HG03469 (cell line): ENCODE measurements around the gene PLSCR4.
"Not testable (repeated sequence)": the region's sequence is repeated elsewhere in the genome, so short reads cannot be mapped to it uniquely, and the experiment has no call there.

Experiments
- ATAC-seq: cut with Tn5 transposase; IDR thresholded peaks from one replicate; pipeline ENCODE4 v1.9.1; 2021; ENCODE audit warnings: mild to moderate bottlenecking, moderate library complexity, moderate number of reproducible peaks; ENCODE audit not compliant: unreplicated experiment

The PLSCR4 gene

DNA sequence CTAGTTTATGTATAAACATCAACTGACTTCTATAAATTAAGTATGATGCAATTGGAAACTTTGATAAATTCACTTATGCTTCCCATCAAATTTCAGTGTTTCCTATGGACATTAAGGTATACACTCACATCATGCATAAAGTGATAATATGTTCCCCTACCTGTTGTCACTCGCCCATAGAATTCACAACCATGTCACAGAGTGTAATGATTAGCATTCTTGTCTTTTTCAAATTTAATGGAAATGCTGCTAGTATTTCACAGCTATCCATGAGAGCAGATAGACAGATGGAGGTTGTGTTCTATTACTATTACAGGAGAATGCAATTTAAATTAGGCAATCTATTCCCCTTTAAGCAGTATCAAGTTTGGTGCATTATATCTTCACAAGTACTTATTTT, 984 bp downstream of the PLSCR4 start:
- ATAC-seq, result no peak

DNA sequence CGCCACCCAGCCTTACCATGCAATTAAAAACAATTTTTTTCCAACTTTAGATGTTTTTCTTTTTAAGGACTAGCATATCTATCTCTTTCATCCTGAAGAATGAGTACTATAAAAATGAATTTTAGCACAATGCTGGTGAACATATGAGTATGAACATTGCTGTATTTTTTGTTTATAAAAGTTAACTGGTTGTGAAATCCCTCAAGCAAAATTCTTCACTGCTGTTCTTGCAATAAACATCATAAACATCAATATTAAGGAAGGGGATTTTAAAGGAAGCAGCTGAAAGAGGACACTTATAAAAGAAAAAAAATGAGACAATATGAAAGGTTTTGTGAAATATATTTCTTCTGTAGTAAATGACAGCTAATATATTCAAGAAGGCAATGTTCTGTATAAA, 3.0 kb downstream of the PLSCR4 start:
- ATAC-seq, result no peak

DNA sequence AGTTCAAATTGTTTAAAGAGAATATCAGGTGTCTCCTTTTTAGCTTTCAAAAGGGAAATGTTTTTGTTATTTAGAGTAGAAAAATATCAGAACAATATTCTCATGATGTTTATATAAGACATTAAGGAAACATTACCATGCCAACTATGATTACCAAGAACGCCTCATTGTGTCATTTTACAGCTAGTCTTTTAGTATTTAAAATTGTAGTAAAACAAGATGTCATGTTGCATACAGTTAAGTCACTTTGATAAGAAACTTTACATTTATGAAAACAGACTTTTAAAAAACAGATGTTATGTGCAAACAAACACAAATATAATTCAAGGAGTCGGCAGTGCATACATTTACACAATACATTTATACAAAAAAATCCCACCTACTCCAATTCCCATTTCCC, 4.4 kb downstream of the PLSCR4 start:
- no peak for ATAC-seq

DNA sequence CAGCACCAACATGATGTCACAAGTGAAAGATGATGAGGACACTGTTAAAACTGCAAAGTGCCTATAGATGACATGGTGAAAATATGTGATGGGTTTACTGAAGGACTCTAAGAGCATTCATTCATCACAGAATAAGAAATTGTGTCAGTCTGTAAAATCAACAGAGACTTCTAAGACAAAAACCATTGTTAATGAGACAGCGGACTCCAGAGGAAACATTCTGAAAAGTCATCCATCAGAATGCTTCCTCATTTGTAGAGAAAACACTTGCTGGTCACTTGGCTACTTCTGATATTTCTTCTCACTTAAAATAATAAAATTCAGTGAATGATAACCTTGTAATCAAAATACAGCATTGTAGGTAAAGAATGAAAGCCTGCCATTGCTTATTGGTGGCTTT, 7.3 kb downstream of the PLSCR4 start:
- no peak for ATAC-seq

DNA sequence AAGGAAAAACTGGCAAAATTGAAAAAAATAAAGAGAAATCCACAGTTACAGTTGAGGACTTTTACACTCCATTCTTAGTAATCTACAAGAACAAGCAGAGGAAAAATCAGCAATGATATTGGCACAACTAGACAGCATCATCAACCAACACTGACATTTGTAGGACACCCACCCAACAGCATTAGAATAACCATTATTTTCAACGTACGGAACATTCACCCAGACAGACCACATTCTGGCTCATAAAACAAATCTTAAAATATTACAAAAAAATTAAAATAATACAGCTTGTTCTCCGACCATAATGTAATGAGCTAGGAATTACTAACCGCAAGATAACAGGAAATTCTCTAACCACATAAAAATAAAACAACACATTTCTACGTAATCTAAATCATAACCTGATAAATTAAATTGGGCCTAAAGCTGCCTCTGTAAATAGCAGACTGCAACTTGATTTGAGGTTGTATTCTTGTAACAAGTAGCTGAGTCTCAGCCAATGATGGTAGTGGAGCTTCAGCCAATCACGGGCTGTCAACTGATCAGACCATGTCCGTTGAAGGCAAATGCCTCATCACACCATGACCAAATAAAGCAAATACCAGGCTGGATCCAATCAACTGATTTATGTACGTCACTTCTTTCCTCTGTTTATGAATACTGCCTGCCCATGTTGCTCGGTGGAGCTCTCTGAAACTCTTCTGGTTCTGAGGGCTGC, 9.2 kb downstream of the PLSCR4 start:
- no peak for ATAC-seq

DNA sequence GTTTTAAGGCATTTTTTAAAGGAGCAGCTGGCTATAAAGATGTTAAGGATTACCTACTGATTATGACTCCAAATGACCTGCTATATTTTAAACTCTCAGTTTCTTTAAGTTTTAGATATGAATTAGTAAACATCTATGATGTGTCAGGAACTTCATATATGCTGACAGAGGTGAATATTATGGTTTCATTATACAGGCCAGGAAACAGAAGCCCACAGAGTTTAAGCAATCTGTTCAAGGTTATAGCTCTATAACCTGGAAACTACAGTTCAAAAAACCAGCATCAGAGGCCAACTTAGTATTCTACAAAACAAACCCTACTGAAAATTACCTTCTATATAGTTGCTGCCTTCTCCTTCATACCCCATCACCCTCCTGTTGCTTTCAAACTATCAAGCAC, 17.4 kb downstream of the PLSCR4 start:
- ATAC-seq, result no peak

DNA sequence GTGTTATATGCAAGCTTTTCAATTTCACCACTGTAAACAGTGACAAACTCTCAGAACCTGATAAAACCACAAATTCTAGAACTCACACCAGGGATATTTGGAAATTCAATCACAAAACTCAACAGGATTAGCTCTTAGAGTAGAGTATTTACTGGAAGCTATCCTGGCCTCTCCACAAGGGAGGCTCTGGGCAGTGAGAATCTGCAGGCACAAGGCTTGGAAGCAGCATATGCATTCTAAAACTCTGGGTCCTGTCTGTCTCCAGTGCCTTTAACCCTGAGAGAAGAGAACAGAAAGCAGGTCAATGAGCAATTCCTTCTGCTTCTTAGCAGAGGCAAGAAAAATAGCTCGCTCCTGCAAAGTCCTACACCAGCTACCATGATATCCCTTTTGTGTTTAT, 23.4 kb downstream of the PLSCR4 start:
- no peak for ATAC-seq

DNA sequence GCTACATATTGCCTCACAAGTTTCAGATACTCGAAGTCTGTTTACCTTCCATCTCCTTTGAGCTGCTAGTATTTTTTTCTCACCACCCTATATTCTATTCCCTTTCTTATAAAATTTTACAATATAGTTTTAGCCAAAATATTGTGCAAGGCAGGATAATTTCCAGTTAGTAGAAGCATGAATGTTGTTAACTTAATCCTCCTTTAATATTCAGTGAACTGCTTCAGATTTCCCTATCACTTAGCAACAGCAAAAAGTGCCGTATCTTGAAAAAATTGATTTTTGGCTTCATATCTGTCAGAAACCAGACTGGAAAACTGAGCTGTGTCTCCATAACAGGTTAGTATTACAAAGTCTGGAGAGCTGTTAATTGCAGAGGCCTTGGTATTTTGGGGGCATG, 24.0 kb downstream of the PLSCR4 start:
- ATAC-seq, result no peak

DNA sequence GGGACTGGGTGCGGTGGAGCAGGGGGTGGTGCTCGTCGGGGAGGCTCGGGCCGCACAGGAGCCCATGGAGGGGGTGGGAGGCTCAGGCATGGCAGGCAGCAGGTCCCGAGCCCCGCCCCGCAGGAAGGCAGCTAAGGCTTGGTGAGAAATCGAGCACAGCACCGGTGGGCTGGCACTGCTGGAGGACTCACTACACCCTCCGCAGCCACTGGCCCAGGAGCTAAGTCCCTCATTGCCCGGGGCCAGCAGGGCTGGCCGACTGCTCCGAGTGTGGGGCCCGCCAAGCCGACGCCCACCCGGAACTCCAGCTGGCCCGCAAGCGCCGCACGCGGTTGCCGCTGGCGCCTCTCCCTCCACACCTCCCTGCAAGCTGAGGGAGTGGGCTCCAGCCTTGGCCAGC, 25.4 kb downstream of the PLSCR4 start:
- not testable (repeated sequence) for ATAC-seq

DNA sequence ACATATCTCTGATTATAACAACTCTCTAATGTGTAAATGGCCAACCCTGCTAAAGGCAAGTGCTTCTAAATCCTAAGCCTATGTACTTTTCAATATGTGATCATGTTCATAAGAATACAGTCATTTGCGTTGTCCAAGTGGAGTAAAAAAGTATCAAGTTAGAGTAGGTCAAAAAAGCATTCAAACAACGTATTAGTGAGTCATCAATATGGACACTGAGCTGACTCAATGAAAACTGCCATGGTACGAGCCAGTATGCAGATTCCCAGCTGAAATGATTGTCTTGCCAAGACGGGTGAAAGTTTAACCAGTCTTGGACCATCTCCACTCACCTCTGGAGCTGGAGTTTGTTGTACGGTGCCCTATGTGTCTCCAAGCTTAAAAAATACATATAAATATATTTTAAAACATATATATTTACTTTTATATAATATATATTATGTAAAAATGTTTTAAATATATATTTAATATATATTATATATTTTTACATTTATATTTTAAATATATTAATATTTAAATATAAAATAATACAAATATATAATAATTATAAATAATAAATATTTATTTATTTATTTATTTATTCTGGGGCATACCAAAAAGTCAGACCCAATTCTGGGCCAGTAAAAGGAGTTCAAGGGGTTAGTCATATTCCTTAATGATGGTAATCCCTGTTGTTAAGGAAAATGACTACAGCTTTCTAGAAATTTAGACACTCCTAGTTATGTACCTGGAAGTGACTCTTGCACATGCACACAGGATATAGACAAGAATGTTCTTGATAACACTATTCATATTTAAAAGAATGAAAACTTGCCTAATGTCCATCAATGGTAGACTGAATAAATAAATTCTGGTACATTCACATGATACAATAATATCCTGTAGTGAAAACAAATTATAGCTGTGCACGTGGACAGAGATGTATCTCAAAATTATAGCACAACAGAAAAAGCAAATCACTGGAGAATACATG, 27.2 kb downstream of the PLSCR4 start:
- ATAC-seq, result no peak

DNA sequence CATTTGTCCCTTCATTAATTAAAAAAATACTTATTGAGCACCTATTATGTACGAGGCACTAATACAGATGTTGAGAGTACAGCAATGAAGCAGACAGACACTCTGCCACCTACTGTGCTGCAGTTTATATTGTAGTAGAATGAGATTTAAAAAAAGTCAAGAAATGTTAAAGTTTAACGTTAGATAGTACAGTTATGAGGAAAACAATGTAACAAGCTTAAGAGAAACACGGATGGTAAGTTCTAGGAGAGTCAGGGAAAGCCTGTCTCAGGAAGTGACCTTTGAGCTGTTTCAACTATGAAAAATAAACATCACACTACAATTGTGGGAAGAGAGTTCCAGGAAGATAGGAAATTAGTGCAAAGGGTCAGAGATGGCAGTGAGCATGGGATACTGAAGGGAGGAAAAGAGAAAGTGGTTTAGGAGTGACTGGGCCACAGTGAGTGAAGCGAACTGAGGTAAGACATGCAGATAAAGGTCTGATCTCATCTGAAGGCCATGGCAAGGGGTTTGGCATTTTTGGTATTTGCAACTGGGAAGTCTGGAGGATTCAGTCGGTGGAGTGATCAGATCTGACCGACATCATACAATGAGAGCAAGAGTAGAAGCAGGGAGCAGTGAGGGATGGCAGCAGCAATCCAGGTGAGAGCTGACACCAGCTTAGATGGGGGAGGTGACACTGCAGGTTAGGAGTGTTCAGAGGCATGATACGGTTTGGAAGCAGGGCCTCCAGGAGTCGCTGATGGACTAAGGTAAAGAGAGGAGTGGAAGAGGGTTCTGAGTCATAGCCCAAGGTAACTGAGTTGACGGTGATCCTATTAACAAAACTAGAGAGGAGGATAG, 28.5 kb downstream of the PLSCR4 start:
- no peak for ATAC-seq

DNA sequence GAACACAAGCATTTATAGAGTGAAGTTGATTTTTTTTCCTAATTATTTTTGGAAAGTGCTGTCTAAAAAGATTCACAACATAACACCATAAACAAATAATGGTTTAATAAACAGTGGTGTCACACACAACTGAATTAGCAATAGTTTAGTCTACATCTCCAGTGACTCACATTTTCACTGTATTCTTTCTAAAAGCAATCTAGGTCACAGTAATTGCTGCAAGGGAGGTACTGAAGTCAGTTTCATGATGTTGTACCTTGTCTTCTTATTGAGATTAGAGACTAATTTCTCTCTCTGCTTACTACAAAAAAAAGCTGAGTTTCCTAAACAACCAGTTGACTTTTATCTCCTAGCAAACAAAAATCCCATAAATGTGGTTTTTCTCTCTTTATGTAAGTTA, 29.6 kb downstream of the PLSCR4 start:
- ATAC-seq, result no peak

DNA sequence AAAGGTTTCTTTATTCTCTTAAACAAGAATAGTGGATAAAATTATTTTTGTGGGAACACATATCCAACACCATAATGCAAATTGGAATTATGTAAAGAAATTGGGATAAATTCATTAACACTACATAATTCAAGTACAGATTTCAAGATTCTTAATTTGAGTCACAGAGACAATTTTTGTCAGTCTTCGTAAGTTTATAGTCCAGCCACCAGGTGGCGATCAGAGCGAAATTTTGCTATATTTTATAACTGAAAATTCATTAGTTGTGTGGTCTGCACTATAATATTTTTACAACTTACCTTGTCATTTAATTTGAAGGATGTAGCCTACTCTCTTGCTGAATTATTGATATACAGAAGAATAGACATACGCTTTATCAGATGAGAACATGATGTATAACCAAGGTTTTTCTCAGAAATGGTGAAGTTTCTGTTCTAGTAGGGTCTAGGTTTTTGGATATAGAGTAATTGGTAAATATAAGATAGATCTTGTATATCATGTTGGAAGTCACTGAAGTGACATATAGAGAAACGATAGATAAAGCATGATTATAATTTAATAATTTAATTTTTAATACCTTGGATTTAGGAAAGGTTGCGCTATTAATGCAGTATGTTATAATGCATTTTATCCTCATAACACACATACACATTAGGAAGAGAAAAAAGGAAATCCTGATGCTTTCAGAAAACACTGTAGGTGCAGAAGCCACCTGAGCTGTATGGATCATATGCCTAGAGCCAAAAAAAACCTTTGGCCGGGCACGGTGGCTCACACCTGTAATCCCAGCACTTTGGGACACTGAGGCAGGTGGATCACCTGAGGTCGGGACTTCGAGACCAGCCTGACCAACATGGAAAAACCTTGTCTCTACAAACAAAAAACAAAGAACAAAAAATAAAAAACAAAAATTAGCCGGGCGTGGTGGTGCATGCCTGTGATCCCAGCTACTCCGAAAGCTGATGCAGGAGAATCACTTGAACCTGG, 31.7 kb downstream of the PLSCR4 start:
- no peak for ATAC-seq

DNA sequence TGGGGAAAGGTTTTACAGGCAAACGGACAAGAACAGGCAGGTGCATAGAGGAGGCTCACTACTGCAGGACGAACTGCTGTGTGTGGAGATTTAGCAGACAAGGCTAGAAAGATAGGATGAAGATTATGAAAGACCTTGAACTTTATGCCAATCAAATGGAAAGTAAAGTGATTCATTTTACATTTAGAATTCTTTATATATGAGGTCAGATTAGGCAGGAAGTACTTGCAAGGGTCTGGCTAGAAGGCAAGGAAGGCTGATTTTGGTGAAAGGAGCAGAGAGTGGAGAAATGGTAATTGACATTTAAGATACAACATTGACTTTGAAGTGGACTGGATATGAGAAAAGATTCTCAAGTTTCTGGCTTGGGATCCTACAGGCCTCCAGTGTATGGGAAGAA, 33.6 kb downstream of the PLSCR4 start:
- ATAC-seq, result no peak

DNA sequence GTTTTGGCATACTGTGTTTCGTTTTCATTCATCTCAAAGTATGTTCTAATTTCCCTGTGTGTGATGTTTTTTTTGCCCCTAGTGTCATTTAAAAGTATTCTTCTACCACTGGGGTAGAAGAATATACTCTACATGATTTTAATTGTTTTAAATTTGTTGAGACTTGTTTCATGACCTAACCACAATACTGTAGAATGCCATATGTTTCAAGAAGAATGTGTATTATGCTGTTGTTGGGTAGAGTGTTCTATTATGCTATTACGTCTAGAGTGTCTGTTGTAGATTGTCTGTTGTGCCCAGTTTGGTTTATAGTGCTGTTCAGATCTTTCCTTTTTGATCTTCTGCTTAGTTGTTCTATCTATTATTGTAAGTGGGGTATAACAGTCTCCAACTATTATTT, 36.4 kb downstream of the PLSCR4 start:
- no peak for ATAC-seq

DNA sequence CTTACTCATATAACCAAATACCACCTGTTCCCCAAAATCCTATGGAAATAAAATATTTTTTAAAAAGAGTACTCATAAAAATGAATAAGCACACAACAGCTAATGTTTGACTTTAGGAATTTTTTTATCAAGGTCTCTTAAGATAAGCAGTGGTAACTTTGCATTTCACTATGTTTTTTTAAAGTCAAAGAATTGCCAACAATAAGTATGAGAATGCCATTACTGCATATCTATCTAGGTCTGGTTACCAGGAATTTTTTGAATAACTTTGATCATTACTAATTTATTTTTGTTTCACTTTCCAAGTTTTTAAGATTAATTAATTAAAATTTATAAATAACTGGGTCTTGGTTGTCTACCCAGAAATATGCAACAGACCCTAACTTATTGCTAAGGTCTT, 41.5 kb downstream of the PLSCR4 start:
- no peak for ATAC-seq

DNA sequence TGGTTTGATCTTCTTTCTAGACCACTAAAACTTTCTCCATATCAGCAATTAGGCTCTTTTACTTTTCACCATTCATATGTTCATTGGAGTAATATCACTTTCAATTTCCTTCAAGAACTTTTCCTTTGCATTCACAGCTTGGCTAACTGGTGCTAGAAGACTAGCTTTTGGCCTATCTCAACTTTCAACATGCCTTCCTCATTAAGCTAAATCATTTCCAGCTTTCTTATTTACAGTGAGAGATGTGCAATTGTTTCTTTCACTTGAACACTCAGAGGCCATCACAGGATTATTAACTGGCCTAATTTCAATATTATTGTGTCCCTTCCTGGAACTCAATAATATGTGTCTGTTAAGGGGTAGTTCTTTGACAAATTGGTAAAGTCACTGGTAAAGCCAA, 47.1 kb downstream of the PLSCR4 start:
- no peak for ATAC-seq

DNA sequence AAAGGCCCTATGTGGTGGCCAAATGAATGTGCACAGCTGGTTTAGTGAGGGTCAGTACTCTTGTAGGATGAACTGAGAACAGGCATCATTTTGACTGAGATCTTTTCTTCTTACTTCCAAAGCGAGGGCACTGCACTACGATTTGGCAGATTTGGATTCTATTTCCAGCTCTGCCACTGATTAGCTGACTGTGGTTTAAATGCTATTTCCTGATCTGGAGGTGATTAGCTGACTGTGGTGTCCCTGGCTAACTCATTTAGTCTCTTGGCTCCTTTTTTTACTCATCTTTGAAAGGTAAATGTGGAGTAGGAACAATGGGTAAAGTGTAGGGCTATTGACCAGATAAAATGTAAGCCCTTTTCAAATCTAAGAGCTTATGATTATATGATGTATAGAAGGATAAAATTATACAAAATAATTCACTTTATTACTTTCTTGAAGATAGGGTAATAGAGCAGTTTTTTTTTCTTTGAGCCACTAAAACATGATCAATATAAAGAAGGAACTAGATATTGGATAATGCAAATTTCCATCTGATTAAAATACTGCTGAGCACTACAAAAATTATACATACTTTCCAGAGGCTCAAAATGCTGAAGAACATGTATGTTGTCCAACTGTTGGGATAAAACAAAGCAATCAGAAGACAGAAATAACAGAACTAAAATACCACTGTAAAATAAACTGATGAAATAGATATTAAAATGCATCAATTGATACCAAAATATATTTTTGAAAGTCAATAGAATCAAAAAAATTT, 50.3 kb downstream of the PLSCR4 start:
- ATAC-seq, result no peak

DNA sequence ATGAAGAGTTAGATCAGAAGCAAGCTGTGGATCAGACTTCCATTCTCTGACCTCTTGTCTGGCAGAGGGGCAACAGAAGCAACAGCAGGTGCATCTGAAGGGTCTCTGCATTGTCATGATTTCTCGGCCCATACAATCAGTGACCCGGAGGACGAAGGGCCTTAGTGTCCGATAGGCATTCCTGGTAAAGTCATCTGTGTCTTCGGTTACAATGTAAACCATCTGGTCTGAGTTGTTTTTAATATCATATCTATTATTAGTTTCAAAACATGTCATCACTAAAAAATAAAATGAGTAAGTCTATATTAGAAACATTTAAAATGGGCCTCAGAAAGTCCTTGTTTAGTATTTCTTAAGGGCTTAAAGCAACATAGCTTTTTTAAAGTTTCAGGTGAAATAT, 51.1 kb downstream of the PLSCR4 start:
- no peak for ATAC-seq
